HG03280 (cell line): ENCODE data around the gene EIF4E2.

Experiments
- ATAC-seq: cut with Tn5 transposase; IDR thresholded peaks from one replicate; pipeline ENCODE4 v1.9.1; 2021; ENCODE audit warnings: mild to moderate bottlenecking, moderate library complexity; ENCODE audit not compliant: unreplicated experiment

The EIF4E2 gene

DNA sequence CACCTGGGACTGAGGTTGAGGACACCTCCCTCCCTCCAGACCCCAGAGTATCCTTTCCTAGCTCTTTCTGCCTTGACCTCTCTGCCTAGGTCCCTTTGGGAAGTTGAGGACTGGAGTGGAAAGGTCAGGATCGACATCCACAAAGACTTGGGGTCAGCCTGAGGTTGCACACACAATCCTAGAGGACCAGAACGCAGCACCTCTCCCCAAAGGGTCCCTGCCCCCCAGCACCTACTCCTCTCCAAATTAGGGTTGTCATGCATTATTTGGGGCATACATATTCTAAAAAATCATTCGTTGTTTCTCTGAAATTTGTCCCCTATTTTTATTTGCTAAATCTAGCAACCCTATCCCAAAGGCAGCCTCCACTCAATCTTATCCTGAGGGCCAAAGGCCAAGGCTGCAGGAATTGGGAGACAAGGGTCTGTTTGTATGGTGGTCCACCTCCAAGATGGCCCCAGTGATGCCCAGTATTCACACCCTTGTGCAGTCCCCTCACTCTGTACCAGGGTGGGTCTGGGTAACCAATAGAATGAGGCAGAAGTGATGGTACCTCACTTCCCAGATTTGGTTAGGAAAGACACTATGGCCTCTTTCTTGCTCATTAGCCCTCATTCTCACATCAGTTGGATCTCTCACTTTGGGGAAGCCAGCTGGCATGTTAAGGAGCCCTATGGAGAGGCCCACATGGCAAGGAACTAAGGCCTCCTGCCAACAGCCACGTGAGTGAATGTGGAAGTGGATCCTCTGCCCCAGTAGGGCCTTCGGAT lies 14.5 kb upstream of the EIF4E2 start:
- no peak for ATAC-seq

DNA sequence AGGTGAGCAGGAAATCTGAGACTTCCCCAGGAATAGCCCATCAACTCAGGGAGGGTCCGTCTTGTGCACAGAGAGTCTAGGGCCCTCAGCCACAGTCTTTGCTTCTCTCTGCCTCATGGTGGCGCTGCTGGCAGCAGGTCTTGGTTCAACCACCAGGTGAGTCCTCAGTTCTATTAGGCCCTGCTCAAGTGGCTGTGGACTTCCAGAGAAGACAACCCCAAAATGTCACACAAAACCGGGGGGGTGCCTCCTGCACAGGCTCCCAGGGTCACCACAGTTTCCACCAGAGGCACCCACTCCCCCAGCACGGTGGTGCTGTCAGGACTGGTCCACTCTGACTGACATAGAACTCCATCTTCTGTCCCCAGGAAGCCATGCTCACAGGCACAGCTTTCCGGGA lies 13.4 kb upstream of the EIF4E2 start:
- no peak for ATAC-seq

DNA sequence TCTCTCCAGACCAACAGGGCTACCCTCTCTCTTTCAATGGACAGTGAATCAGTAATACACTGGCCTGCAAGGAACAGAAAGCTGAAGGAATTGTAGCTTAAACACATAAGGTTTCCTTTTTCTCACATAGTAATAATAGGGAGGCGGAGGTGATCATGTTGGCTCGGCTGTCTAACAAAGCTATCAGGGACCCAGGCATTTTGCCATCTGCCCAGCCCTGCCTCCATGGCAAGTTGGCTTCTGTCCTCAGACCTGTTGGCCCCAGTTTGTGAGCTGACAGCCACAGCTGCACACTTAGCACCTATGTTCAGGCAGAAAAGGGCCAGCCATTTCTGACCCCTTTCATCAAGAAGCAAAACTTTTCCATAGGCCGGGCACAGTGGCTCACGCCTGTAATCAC lies 13.0 kb upstream of the EIF4E2 start:
- ATAC-seq, result no peak

DNA sequence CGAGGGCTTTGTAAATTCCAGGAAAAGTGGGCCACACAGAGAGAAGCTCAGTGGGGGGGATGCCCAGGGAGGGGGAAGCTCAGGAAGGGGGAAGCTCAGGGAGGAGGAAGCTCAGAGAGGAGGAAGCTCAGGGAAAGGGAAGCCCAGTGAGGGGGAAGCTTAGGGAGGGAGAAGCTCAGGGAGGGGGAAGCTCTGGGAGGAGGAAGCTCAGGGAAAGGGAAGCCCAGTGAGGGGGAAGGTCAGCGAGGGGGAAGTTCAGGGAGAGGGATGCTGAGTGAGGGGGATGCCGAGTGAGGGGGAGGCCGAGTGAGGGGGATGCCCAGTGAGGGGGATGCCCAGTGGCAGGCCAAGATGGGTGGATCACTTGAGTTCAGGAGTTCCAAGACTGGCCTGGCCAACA lies 11.8 kb upstream of the EIF4E2 start:
- no peak for ATAC-seq

DNA sequence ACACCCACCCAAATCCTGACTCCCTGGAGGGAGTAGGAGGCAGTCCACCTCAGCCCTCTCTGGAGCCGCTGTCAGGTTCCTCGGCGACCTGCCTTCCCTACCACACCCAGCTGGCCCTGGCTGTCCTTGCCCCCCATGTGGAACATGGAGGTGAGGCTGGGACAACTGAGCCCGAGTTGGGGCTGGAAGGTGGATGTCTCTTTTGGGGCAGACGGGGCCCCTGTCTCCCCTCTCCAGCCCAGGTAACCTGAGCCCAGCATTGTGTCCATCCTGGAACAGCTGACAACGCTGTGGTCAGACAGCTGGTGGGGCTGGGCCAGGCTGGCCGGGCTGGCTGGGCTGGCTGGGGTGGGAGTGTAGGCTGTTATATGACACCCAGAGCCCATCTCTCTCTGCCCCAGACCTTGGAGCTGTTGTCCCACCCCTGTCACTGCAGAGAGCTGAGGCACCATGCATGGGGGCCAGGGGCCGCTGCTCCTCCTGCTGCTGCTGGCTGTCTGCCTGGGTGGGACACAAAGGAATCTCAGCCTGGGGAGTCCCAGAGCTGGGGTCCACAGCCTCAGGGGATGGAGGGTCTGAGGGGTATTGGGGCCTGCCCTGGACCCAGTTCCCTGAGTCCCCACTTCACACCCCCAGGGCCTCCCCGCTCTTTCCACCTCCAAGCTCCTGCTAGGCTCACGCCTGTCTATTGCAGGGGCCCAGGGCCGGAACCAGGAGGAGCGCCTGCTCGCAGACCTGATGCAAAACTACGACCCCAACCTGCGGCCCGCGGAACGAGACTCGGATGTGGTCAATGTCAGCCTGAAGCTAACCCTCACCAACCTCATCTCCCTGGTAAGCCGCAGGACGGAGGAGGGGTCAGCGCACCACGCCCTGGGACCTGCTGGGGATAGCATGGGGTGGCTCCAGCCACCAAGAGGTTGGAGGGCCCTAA lies 10.9 kb upstream of the EIF4E2 start, which contains the start of gene CHRNG:
CHRNG (plus strand) TSS at position 395 of the 934 bp plus-strand sequence; CDS start at position 451, 56 bp downstream.
- ATAC-seq, result no peak

DNA sequence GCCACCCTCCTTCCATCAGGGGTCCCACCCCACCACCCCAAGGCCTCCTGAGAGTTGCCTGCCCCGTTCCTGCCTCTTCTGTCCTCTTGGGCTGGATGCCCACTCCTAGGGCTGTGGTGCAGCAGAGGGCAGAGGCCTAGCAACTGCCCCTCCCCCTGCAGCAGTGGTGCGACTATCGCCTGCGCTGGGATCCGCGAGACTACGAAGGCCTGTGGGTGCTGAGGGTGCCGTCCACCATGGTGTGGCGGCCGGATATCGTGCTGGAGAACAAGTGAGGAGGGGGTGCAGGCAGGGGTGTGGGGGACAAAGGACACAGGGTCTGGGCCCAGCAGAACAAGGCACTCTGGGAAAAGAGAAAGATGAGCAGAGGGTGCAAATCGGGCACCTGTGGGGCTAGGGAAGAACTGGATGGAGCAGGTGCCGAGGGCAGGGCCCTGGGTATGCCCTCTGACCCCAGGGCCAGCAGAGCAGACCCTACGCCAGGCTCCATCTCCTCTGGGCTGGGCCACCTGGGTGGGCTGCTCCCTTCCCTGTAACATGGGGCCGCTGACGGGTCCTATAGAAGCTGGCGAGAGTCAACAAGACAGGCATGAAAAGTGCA lies 9.9 kb upstream of the EIF4E2 start:
- ATAC-seq, result no peak

DNA sequence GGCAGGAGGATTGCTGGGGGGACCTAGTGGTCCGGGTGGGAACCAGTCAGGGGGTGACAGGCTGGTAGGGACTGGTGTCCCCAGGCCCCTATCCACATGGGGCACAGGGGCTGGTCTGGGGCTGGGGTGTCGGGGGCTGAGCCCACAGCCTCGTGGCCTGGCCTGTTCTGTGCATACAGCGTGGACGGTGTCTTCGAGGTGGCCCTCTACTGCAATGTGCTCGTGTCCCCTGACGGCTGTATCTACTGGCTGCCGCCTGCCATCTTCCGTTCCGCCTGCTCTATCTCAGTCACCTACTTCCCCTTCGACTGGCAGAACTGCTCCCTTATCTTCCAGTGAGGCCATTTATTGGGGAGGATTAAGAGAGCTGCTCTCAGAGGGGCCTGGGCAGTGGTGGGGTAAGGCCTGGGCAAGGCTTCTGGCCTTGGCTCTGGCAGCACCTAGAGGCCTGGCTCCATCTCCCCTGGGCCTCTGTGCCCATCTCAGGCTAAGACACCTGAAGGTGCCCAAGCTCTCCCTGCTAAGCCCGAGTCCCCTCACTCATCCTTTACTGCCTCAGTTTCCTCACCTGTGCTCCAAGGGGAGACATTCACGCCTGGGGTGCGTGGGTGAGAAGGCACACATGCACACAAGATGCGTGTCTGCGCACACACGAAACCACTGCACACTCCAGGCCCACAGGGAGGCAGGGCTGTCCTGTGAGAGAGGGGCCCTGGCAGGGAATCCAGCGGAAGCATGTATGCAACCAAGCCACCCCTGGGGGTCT lies 9.1 kb upstream of the EIF4E2 start:
- ATAC-seq, result no peak

DNA sequence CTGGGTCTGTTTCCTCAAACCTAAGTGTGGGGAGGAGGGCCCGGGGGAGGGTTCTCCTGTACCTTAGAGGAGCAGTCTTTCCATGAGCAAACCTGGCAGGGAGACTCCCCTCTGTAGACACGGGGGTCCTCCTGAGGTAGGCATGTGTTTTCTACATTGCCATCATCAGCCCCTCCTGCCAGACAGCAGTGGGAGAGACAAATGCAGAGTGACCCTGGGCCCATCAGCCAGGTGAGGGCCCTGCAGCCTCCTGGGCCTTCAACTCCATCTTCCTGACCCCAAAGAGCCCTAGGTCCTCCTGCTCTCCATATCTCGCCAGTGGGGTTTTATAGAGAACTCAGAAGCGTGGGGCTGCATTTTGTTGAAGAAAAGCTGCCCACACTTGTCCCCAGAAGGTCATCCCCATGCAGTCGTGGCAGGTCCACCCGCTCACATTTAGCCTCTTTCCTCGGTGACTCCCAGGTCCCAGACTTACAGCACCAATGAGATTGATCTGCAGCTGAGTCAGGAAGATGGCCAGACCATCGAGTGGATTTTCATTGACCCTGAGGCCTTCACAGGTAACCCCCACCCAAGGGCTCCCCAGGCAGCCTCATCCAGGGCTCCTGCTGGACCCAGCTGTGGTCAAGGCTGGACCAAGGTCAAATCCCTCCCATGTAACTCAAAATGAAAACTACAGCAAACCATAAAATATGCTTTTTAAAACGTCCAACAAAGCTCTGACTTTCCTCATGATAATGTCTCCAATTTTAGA lies 8.4 kb upstream of the EIF4E2 start:
- ATAC-seq, result no peak

DNA sequence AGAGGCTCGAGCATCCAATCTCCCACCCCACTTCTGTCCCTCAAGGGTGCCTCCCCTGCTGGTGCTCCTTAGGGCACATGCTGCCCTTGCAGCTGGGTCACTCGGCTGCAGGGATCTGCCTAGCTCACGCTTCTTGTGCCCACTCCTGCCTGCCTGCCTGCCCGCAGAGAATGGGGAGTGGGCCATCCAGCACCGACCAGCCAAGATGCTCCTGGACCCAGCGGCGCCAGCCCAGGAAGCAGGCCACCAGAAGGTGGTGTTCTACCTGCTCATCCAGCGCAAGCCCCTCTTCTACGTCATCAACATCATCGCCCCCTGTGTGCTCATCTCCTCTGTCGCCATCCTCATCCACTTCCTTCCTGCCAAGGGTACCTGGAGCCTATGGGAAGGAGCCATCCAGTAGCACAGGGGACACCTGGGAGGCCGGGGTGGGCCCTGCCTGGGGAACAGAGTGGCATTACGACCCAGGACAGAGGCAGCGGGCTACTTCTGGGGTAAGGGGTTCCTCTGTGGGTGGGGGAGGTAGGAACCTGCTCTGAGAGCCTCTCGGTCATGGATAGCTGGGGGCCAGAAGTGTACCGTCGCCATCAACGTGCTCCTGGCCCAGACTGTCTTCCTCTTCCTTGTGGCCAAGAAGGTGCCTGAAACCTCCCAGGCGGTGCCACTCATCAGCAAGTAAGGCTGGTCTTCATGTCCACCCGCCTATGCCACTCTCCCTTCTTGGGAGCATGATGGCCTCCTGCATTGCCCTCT lies 7.6 kb upstream of the EIF4E2 start:
- ATAC-seq, result no peak

DNA sequence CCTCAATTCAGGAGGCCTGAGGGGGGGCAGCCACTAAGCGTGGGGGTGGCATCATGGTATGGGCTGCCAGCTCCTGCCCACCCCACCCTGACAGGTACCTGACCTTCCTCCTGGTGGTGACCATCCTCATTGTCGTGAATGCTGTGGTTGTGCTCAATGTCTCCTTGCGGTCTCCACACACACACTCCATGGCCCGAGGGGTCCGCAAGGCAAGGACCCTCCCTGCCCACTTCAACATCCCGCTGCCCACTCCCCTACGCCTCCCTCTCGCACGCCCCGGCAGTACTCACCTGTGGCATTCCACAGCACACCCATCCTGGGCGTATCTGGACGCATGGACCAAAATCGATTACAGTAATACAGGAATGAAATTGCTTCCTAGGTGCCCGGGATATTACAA lies 7.0 kb upstream of the EIF4E2 start:
- no peak for ATAC-seq

DNA sequence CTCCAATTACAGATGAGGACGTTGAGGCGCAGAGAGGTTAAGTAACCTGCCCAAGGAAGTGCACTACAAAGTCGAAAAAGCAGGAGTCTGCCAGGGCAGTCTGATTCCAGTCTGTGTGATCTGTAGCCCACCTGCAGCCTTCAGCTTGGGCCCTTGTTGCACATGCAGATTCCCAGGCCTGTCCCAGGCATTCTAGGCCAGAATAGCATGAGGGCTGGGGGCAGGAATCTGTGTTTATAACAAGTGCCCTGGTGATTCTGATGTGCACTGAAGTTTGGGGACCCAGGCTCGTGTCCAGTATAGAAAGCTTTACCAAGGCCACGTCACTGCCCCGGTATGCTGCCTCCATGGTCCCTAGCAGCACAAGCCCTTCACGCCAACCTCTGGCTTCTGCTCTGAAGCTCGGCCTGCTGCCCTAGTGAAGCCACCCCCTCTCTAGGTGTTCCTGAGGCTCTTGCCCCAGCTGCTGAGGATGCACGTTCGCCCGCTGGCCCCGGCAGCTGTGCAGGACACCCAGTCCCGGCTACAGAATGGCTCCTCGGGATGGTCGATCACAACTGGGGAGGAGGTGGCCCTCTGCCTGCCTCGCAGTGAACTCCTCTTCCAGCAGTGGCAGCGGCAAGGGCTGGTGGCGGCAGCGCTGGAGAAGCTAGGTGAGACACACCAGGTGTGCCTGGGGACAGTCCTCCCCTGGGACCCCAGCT lies 6.4 kb upstream of the EIF4E2 start:
- no peak for ATAC-seq

DNA sequence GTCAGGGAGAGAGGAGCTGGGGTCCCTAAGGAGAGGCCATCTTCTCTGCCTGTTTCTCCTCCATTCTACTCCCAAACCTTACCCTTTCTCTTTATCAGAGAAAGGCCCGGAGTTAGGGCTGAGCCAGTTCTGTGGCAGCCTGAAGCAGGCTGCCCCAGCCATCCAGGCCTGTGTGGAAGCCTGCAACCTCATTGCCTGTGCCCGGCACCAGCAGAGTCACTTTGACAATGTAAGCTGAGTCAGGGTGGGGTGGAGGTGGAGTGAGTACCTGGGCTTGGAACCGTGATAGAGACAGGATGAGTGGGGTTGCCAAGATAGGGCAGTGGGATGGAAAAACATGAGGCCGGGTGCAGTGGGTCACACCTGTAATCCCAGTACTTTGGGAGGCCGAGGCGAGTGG lies 5.8 kb upstream of the EIF4E2 start:
- no peak for ATAC-seq

DNA sequence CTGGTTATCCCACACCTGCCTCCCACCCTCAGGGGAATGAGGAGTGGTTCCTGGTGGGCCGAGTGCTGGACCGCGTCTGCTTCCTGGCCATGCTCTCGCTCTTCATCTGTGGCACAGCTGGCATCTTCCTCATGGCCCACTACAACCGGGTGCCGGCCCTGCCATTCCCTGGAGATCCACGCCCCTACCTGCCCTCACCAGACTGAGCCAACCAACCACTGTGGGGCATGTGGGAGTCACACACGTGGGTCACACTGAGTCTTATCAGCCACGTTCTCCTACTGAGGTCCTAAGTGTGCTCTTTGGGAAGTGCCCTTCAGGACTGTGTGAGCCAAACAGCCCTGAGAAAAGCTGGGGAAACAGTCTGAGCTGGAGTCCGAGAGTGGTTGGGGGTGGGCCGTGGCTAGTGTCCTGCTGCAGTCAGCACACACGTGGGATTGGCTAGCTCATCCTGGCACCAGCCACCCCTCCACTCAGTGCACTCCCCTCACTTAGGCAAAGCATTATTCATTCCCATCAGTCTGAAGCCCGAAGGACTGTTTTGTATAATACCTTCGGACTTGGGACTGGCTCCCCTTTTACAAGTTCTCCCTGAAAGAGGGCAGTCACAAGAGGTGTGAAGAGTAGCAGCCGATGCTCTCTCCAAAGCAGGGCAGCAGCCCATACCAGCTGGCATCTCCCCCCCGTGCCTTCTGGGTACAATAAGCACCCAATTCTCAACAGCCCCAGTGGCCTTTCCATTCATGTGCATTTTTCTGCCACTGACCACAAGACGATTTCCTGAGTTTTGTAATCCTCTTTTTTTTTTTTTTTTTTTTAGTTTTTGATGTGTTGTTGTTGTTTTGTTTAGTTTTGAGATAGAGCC lies 4.7 kb upstream of the EIF4E2 start:
- ATAC-seq, result no peak

DNA sequence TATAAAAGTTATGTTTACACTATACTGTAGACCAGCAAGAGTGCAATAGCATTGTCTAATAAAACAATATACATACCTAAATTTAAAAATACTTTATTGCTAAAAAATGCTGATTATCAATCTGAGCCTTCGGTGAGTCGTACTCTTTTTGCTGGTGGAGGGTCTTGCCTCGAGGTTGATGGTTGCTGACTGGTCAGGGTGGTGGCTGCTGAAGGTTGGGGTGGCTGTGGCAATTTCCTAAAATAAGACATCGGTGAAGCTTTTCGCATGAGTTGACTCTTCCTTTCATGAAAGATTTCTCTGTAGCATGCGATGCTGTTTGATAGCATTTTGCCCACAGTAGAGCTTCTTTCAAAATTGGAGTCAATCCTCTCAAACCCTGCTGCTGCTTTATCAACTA lies 2.5 kb upstream of the EIF4E2 start:
- ATAC-seq, result no peak

DNA sequence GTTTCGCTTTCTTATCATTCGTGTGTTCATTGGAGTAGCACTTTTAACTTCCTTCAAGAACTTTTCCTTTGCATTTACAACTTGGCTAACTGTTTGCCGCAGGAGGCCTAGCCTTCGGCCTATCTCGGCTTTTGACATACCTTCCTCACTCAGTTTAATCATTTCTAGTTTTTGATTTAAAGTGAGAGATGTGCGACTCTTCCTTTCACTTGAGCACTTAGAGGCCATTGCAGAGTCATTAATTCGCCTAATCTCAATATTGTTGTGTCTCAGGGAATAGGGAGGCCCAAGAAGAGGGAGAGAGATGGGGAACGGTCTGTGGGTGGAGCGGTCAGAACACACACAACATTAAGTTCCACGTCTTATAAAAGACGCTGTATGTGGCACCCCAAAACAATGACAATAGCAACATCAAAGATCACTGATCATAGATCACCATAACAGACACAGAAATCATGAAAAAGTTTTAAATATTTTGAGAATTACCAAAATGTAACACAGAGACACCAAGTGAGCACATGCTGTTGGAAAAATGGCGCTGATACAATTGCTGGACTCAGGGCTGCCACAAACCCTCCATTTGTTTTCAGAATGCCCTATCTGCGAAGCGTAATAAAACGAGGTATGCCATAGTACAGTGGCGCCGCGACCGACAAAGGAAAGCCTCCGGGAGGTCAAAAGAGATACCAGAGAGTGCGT lies 685 bp upstream of the EIF4E2 start:
- ATAC-seq, result no peak

DNA sequence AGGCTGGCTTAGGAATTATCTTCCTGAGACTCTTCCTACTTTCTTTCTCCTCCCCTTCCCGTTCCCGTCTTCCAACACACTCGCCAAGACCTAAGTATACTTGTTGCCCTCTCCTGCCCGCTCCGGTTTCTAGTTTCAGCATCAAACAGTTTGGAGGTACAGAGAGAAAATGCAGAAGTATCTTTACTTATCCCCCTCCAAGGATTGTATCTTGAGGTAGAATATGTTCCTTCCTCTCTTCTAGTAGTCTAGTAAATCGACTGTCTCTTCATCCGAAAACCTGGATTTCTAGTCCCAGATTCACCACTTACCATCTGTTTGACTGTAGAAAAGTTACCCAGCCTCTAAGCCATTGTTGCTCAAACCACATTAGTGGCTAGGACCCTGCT lies 755 bp downstream of the EIF4E2 start:
- no peak for ATAC-seq

DNA sequence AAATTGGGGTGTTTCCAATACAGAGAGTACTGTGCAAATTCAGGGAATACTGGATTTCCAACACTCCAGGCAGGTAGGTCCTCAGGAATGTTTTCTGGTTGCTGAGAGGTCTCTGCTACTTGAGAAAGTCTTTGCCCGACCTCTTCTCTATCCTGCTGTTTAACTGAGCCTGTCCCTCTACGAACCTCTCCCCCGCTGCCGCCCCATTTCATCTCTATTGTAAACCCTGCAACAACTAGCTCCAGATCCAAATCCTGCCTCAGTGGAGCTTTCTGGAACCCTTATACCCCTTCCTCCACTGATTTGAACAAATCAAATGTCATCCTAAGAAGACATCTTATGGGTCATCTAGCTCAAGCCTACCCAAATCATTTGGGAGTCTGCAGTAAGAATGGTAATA lies 1.3 kb downstream of the EIF4E2 start:
- ATAC-seq, result no peak
